ENCODE data around the gene GBGT1.
"Not testable (repeated sequence)": the region's sequence is repeated elsewhere in the genome, so short reads cannot be mapped to it uniquely, and the experiment has no call there.

The GBGT1 gene

DNA sequence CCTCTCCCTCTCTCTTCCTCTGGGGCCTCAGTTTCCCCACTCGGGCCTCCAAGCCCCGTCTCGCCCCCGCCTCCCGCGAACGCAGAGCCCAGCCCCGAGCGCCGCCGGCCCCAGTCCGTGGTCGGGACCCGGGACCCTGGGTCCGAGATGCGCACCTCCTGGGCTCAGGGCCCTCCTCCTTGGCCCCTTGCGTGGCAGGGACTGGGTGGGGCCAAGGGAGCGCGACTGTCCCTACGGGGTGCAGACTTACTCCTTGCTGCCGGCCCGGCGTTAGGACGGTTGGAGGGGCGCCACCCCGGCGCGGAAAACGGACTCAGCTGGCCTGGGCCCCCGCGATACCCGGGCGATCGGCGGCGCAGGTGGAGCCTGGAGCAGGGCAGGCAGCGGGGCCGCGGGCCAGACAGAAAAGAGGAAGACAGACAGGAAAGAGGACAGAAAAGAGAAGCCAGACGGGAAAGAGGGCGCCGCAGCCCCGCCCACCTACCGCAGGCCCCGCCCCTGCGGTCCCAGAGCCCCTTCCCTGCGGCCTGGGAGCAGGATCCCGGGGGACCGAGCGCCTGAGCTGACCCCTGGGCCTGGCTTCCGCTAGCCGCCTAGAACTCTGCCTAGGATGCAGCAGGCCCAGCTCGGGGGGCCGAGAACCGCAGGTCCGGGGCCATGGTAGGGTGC is at the start of gene GBGT1:
Gene GBGT1 (minus strand): TSS at position 411 of the 669 bp plus-strand sequence. CDS start 1,502 bp downstream, outside the sequence.
- no peak for FAIRE-seq

DNA sequence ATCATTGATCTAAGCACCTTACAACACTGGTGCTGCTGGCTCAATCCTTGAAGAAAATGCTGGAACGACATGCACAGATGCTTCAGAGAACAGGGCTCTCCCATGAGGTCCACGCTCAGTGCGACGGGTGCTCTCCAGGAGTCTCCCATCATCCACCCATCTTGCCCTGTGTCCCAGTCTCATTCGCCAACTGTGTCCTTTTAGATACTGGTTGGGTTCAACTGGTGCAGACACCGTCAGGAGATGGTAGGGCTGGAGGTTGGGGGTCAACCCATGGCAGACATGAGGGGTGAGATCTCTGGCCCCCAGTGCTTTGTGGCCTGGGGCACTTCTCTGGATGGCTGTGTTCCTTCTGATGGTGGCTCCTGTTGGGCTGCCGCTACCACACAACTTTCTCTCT is 46.9 kb upstream of the GBGT1 start:
- FAIRE-seq, result no peak

DNA sequence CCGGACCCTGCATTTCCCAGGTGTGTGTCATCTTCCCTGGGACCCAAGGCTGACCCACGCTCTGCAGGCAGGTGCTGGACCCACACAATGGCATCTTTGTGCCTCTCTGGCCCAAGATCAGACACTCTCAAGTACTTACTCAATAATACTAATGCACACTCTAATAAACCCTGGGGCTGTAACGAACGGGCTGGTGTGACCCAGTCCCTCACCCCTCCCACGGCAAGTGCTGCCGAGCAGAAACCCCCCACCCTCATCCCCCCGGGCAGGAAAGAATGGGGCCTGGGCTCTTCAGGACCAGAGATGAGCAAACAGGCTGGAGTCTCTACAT is 46.5 kb upstream of the GBGT1 start:
- FAIRE-seq, result no peak

DNA sequence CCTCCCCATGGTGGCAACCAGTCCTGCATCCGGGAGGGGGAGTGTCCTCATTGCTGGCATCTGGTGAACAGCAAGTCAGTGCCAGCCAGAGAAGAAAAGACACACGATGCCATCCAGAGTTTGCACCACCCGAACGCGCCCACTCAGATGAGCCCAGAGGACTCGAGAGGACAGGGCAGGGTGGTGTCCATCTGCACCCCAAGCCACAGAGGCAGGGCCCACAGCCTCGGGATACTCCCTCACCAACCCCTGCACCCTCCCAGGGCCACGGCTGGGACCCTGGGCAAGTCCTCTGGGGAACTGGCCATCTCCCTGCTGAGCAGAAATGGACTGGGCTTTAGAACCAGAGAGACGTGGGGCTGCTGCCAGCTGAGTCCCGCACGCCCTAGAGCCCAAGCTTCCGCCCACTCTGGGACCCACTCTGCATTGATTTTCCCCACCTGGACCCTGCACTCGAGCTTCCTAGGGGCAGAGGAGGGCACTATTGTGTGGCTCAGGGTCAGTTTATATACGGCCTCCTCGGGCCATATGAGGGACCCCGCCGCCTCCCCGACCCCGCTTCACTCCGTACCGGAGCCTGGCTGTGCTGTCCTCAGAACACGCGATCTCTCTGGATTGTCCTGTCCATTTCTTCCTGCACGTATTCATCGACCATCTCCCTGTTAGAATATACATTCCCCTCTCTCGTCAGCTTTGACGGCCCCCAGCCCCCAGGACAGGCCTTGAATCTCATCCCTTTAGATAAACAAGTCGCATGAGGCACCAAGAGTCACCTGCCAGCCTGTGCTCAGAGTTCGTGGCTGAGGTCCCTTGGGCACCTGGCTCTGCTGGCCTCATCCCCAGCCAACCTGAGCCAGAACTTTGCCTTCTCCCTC is 45.9 kb upstream of the GBGT1 start:
- FAIRE-seq, result not testable (repeated sequence)

- FAIRE-seq, result not testable (repeated sequence)
Measured at GRCh38 chr9:133208880-133209300, 45.2 kb upstream of the GBGT1 start, which contains the start of gene OBP2B. OBP2B (minus strand) TSS chr9:133209250; CDS start chr9:133209199, 51 bp downstream.

DNA sequence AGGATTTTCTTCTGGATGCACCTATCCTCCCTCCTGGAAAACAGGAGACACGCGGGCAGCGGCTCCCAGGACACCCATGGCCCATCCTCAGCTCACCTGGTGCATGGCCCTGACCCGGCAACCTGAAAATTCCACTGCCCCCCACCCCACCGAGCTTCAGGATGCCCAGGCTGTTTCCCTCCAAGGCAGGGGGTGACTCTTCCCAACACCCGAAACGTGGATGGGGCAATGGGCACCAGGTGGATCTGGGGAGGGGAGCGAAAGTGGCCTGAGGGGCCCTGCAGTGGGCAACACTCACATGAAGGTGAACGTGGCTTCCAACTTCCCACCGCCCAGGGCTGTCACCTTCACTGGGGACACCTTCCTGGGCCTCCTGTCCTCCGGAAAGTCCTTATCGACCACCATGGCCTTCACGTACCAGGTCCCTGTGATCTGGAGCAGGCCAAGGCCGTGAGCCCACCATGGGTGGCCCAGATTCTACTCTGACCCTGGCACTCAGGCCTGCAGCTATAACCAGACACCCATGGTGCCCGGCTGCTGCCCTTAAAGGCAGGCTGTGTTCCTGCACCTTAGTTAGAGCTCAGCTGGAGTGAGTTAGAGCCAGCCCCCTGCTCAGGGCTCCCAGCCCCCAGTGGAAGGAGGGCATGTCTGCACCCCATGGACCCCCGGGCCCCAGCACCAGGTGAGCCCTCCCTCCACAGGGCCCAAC is 44.6 kb upstream of the GBGT1 start:
- FAIRE-seq, result not testable (repeated sequence)

DNA sequence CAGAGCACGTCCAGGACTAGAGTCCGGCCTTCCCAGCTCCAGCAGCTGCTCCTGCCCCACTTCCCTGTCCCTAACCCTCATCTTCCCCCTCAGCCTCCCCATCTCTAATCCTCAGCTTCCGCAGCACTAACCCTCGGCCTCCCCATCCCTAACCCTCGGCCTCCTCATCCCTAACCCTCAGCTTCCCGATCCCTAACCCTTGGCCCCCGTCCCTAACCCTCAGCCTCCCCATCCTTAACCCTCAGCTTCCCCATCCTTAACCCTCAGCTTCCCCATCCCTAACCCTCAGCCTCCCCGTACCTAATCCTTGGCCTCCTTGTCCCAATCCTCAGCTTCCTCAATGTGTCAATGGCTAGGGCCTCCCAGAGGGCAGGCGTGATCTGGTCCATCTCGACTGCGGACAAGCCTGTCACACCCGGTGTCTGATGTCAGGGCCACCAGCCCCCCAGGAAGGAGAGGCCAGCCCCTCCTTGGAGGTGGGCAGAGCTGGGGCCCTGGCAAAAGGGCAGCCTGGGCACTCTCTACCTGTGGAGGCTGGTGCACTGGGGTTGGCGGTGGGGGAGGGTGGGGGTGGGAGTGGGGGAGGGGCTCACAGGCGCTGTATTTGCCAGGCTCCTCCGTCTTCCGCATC is 43.9 kb upstream of the GBGT1 start:
- no peak for FAIRE-seq

GRCh38 chr9:133207021-133207531 is 43.4 kb upstream of the GBGT1 start:
- FAIRE-seq, result no peak

DNA sequence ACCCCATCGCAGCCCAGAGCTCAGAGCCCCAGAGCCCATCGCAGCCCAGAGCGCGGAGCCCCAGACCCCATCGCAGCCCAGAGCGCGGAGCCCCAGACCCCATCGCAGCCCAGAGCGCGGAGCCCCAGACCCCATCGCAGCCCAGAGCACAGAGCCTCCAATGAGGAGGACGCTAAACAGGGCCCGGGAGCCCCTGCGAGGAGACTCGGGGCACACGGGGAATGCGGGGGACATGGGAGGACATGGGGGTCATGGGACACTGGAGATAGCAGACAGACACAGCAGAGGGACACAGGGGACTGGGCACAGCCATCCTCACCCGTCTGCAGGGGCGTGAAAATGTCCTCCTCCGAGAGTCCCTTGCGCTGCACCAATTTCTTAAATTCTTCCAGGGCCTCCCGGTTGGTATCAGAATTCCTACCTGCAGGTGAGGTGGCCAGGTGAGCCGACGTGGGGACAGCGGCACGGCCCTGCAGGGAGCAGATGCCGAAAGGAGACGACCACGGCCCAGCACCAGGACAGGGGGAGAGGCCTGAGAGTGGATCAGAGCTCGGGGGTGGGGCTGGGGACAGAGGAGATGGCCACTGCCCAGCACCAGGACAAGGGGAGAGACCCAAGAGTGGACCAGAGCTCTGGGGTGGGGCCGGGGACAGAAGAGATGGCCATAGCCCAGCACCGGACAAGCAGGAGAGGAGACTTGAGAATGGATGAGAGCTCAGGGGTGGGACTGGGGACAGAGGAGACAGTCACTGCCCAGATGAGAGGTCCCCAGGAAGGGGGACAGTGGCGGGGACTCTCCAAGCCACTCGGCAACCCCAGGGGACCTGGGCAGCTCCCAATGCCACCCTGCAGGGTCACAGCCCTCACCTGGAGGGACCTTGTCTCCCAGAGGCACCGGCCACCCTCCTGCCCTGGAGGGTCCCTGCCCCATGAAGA is 42.5 kb upstream of the GBGT1 start:
- no peak for FAIRE-seq

GRCh38 chr9:133205481-133205887 is 41.8 kb upstream of the GBGT1 start:
- FAIRE-seq, result not testable (repeated sequence)

GRCh38 chr9:133204993-133205336 is 41.3 kb upstream of the GBGT1 start:
- no peak for FAIRE-seq

DNA sequence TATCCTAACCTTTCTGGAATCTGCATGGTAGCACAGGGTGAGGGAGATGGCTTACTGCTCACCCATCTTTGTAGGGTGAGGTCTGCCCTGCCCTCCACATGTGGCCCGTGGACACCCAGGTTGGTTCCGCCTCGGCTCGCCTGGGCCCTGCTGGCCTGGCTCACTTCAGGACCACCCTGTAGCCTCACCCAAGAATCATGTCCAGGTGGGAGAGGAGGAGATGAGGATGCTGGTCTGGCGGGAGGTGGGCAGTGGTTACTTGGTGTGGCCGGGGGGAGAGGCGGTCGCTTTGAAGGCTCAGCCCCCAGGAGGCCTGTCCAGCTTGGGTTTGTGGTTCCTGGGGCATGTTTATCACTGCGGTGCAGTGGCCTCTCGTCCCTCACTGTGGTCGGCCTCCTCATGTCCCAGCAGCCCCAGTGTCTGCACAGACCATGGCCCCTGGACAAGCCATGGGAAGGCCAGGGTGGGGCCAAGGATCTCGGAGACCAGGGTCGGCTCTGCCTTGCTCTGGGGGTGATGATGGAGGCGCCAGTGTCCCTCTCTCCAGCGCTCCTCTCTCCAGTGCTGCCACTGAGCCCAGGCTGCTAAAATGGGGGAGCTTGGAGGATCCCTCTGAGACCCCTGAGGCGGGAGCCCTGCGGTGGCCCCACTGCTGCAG is 40.8 kb upstream of the GBGT1 start:
- FAIRE-seq, result no peak

GRCh38 chr9:133203506-133204075 is 39.9 kb upstream of the GBGT1 start:
- no peak for FAIRE-seq

GRCh38 chr9:133202688-133203453 is 39.2 kb upstream of the GBGT1 start:
- FAIRE-seq, result no peak

GRCh38 chr9:133202145-133202513 is 38.4 kb upstream of the GBGT1 start:
- FAIRE-seq, result no peak

- no peak for FAIRE-seq
Measured at GRCh38 chr9:133201424-133202144, 37.9 kb upstream of the GBGT1 start.

GRCh38 chr9:133200631-133201030 is 36.9 kb upstream of the GBGT1 start:
- no peak for FAIRE-seq

DNA sequence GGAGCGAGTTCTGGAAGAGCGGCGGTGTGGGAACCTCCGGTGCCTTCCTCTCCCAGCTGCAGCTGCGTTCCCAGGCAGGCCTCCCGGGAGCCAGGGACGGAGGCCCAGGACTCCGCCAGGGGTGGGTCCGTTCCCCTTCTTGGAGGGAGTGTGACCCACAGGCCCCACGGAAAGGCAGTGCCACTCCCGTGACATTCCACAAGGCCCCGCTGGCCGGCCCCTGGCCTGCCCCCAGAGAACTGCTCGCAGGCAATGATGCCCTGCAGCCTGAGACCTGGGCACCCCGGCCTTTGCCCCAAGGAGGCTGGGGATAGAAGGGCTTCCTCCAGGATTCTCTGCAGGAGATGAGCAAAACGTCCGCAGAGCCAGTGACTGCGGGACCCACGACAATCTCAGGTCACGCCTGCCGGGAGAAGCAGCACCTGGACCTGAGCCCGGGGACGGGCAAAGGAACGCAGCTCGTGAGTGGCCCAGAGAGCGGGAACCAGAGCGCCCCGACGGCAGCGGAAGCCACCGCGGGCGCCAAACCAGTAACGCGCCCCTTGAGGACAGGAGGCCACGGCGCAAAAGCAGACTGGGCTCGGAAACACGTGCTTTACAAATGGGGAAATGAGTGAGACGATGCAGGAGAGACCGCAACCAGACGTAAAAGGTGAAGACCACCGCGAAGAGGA is 36.1 kb upstream of the GBGT1 start:
- no peak for FAIRE-seq

GRCh38 chr9:133195029-133195428 is 31.3 kb upstream of the GBGT1 start:
- FAIRE-seq, result no peak

Data from islet of Langerhans (tissue), 1 donor.